Liver (tissue), 3 donors: ENCODE measurements around the gene SERPINB13.

Experiments used
- EGR1 ChIP-seq, 2 donors: IDR thresholded peaks; 2 replicates each; pipeline ENCODE4 v1.6.1; 2016 to 2018; ENCODE audit warnings: antibody characterized with exemption in 2 of 2, low read depth in 2 of 2
- RAD21 ChIP-seq, 2 donors: IDR thresholded peaks; 2 replicates each; pipeline ENCODE4 v1.6.1; 2016; ENCODE audit warnings: antibody characterized with exemption in 2 of 2, mild to moderate bottlenecking in 2 of 2
- TF ChIP-seq, protein P1 (sequence below): fragments of 150-350 bp; IDR thresholded peaks from 2 replicates; pipeline ENCODE4 v1.5.1; 2017; ENCODE audit warnings: improper control_type of control experiment, low read depth, low read length; ENCODE audit not compliant: missing input control
- TF ChIP-seq, protein P2 (sequence below): IDR thresholded peaks from 2 replicates; pipeline ENCODE4 v1.6.1; 2016; ENCODE audit warnings: antibody characterized with exemption, mild to moderate bottlenecking
- donor health status: healthy.
- donor health status: healthy.

DNA sequence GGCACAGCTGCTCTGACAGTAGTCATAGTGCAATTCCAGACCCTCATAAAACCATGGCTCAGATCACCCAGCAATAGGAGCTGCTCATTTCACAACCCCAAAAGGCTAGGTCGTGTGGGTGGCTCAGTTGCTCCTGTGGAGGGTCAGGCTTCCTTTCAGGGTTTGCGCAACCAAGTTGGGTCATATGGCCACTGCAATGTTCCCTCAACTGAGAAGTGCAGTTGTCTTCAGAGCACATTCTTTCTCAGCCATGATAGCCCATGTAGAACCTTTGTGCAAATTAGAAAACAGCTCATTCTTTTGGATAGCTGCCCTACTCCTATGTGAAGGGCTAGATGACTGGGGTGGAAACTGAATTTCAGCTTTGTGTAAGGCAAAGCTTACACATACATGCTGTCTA, 3.2 kb downstream of the SERPINB13 start:
- TF ChIP-seq EGR1 (IDR thresholded peaks at IDR 0.05; ENCODE audit: low read depth in 2 of 2) (no peak), RAD21 (IDR thresholded peaks at IDR 0.05) (no peak)
- TF ChIP-seq, protein P1, sequence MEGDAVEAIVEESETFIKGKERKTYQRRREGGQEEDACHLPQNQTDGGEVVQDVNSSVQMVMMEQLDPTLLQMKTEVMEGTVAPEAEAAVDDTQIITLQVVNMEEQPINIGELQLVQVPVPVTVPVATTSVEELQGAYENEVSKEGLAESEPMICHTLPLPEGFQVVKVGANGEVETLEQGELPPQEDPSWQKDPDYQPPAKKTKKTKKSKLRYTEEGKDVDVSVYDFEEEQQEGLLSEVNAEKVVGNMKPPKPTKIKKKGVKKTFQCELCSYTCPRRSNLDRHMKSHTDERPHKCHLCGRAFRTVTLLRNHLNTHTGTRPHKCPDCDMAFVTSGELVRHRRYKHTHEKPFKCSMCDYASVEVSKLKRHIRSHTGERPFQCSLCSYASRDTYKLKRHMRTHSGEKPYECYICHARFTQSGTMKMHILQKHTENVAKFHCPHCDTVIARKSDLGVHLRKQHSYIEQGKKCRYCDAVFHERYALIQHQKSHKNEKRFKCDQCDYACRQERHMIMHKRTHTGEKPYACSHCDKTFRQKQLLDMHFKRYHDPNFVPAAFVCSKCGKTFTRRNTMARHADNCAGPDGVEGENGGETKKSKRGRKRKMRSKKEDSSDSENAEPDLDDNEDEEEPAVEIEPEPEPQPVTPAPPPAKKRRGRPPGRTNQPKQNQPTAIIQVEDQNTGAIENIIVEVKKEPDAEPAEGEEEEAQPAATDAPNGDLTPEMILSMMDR, result no peak
- TF ChIP-seq, protein P2, sequence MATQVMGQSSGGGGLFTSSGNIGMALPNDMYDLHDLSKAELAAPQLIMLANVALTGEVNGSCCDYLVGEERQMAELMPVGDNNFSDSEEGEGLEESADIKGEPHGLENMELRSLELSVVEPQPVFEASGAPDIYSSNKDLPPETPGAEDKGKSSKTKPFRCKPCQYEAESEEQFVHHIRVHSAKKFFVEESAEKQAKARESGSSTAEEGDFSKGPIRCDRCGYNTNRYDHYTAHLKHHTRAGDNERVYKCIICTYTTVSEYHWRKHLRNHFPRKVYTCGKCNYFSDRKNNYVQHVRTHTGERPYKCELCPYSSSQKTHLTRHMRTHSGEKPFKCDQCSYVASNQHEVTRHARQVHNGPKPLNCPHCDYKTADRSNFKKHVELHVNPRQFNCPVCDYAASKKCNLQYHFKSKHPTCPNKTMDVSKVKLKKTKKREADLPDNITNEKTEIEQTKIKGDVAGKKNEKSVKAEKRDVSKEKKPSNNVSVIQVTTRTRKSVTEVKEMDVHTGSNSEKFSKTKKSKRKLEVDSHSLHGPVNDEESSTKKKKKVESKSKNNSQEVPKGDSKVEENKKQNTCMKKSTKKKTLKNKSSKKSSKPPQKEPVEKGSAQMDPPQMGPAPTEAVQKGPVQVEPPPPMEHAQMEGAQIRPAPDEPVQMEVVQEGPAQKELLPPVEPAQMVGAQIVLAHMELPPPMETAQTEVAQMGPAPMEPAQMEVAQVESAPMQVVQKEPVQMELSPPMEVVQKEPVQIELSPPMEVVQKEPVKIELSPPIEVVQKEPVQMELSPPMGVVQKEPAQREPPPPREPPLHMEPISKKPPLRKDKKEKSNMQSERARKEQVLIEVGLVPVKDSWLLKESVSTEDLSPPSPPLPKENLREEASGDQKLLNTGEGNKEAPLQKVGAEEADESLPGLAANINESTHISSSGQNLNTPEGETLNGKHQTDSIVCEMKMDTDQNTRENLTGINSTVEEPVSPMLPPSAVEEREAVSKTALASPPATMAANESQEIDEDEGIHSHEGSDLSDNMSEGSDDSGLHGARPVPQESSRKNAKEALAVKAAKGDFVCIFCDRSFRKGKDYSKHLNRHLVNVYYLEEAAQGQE, result no peak
